DMS 273 treated with DMSO at 0.1 percent for 48 hours (cell line): Measurements from ENCODE around the gene RUNDC1.

ENCODE experiments used
- DNase-seq: peaks from one replicate; lab custom pipeline; 2025; lab: John Stamatoyannopoulos, UW

RUNDC1 gene

GRCh38 chr17:43019418-43019817, 39.1 kb downstream of the RUNDC1 start:
- no peak for DNase-seq

GRCh38 chr17:43020030-43020621, 39.8 kb downstream of the RUNDC1 start:
- DNase-seq = no peak

DNA sequence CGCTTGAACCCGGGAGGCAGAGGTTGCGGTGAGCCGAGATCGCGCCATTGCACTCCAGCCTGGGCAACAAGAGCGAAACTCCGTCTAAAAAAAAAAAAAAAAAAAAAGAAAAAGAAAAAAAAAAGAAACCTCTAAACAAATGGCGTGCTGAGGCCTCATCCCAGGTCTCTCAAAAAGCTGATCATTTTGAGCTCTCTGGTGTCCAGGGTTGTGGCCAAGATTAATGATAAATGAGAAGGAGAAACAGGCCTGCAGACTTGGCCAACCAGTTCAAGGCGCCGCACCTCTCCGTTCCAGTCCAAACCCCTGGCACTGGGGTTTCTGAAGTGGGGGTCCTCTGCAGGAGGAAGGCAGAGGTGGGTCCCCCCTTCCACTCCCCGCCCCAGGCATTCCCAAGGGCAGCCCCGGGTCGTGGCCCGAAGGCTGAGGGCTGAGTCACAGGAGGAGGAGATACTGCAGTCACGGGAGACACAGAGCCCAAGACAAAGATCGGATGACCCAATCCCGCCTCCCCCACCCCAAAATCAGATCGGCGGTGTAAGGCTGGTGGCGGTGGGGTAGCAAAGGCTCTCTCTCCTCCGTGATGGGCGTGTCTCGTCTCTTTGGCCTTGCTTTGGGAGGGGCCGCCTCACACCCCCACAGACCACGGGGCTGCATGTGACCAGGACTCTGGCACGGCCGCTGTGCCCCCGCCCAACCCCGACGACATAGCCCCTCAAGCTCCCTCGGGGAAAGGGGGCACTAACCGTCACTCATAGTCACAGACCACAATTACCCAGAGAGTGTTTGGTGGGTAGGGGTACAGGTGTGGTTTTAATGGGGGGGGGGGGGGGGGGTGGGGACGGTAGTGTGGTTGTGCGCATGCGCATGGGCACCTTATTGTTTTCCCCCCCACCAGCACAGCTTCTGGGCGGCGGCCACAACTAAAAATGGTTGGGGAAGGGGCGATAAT, 40.7 kb downstream of the RUNDC1 start:
- DNase-seq = no peak

GRCh38 chr17:43021741-43022512, 41.6 kb downstream of the RUNDC1 start, which contains the start of gene VAT1:
TSS of gene VAT1 (minus strand) at chr17:43022385. CDS start at chr17:43022322, 63 bp downstream.
- peak; percentile 58 for DNase-seq

DNA sequence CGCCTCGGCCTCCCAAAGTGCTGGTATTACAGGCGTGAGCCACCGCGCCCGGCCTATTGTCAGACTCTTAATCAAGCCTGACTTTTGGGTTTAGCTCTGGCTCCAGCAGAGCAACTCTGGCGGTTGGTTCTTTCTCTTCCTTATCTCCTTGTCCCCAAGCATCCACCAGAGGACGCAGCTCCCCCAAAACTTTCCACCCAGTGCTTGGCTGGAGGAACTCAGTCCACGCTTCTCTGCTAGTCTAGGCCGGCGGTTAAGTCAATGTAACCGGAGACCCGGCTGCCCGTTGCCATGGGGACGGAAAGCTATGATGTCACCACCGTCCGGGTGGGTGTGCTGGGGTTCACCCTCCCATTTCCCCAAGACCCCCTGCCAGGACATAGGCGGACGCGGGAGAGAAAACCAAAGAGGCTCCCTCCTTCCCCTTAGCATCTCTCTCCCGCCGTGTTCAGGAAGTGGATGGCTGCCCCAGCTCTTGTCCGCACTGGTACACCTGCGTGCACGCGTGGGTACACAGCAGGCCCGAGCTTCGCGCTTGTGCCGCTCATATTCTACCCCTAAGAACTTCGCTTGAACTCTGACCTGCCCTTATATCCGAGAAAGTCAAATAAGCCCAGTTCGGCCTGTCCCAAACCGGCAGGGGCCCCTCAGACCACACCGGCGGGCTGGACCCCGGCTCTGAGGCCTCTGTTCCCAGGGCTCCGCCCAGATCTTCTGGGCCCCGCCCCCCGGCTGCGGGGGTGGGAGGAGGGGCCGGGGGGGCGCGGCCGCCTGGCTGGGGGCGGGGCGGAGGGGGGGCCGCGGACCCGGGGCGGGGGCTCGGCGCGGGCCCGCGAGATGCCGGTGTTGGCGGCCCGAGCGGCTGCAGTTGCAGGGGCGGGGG, 44.3 kb downstream of the RUNDC1 start, which contains the start of gene RND2:
Gene RND2 (plus strand): TSS at position 825 of the 883 bp plus-strand sequence. CDS start 117 bp downstream, outside the sequence.
- DNase-seq = peak; percentile 96

- no peak for DNase-seq
Observed at GRCh38 chr17:43025290-43025657, 44.9 kb downstream of the RUNDC1 start.

DNA sequence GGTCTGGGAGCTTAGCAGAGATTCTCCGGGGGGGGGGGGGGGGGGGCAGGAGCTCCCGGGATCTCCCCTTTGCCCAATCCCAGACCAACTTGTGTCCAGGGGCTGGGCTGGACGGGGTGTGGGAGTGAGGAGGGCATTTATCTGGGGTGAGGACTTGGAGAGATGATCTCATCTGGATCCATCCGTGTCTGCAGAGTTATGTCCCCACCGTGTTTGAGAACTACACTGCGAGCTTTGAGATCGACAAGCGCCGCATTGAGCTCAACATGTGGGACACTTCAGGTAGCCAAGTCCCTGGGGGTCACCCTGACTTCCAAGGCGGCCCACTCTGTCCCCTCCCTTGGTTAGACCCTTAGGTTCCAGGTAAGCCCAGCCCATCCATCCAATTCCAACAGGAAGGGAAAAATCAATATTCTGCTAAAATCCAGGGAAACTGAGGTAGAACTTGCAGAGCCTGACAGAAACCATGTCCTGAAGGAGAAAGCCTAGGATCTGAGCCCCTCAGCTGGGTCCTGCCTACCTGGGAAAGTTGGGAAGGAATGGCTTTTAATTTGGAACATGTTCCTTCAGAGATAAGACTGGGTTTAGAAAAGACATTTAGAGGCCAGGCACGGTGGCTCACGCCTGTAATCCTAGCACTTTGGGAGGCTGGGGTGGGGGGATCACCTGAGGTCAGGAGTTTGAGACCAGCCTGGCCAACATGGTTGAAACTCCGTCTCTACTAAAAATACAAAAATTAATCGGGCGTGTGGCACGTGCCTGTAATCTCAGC, 45.6 kb downstream of the RUNDC1 start:
- no peak for DNase-seq

DNA sequence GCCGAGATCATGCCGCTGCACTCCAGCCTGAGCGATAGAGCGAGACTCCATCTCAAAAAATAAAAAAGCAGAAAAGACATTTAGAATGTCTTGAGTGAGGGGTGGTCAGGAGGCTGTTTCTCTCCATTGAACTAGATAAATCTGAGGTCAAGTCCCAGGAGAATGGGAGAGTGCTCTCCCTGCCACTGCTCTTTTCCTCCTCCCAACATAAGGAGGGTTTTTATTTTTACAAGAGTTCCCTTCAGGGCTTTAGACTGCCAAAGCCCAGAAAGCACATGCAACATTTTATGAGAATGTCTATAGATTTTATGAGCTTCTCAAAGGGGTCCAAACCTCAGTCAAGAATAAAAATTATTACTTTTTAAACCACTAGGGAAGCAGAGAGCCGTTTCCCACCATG, 46.2 kb downstream of the RUNDC1 start:
- DNase-seq = no peak

- no peak for DNase-seq
Observed at GRCh38 chr17:43027091-43028032, 47.0 kb downstream of the RUNDC1 start.

GRCh38 chr17:43028221-43028861, 48.0 kb downstream of the RUNDC1 start:
- no peak for DNase-seq

GRCh38 chr17:43030137-43030767, 49.9 kb downstream of the RUNDC1 start:
- DNase-seq = no peak

DNA sequence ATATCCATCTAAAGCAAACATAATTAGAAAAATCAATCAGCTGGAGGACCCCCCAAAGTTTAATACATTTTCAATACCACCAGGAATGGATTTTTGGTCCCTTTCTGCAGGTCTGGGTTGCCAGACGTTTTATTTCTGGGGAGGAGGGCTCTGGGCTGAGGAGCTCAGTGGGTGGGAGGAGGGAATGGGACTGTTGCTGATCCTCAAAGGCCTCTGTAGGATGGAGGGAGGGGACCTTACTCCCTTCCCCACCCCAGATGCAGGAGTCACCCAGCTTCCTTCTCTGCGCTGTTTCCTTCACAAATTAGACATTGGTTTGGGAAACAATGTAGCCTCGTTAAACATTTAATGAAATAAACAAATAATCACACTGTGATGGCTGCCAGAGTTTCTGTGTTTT, 51.3 kb downstream of the RUNDC1 start:
- DNase-seq = no peak

GRCh38 chr17:43033948-43034881, 53.9 kb downstream of the RUNDC1 start:
- peak; percentile 97 for DNase-seq

DNA sequence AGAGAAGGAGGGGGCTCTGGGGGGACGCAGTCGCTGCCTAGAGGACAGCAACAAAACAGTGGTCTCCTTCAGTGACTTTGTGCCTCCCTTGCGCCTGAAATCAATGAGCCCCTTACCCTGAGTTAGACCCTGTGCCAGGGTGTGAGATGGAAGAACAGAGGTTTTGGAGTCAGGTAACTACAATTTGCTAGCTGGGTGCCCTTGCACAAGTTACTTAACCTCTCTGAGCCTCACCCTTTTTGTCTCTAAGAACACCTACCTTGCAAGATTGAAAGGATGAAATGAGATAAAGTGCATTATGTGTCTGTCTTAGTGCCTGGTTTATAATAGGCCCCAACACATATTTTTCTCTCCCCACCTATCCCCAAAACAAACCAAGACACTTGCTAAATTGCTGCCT, 54.5 kb downstream of the RUNDC1 start:
- no peak for DNase-seq

GRCh38 chr17:43039646-43040045, 59.3 kb downstream of the RUNDC1 start:
- no peak for DNase-seq

DNA sequence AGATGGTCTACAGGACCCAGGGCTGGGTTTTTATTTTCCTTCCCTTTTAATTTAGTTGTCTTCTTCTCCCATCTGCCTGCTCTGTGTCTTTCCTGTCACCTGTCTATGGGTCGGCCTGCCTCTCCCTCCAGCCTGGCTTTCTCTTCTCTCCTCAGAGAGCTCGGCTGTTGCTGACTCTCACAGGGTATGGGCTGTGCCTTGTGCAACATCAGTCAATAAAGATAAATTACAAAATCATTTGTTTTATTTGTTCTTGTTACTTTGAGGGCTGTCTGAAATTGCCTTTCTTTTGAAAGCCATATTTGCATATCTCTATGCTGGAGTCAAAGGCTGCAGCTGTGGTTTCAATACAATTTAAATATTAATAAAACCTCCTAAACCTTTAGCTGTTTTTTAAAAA, 60.3 kb downstream of the RUNDC1 start:
- DNase-seq = no peak

GRCh38 chr17:43042025-43042628, 61.8 kb downstream of the RUNDC1 start:
- peak; percentile 66 for DNase-seq
